ENCODE measurements around the gene SUGCT.

DNA sequence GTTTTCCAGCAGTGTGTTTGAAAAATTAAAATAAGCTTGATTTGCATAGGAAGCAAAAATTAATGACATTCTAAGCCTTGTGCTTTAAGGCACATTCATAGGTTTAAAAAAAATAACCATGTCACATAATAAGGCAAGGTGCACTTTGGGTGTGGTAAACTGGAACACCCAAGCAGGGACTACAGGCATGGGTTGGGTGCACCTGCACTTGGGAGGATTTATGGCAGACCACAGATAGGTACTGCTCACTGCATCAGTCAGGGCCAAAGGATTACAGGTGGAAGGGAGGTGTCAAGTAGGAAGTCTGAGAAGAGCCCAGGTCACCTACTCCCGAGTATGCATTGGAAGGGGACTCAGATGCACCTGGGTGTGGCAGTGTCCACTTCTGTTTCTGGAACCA, 753.7 kb downstream of the SUGCT start:
- TF ChIP-seq, protein P1, sequence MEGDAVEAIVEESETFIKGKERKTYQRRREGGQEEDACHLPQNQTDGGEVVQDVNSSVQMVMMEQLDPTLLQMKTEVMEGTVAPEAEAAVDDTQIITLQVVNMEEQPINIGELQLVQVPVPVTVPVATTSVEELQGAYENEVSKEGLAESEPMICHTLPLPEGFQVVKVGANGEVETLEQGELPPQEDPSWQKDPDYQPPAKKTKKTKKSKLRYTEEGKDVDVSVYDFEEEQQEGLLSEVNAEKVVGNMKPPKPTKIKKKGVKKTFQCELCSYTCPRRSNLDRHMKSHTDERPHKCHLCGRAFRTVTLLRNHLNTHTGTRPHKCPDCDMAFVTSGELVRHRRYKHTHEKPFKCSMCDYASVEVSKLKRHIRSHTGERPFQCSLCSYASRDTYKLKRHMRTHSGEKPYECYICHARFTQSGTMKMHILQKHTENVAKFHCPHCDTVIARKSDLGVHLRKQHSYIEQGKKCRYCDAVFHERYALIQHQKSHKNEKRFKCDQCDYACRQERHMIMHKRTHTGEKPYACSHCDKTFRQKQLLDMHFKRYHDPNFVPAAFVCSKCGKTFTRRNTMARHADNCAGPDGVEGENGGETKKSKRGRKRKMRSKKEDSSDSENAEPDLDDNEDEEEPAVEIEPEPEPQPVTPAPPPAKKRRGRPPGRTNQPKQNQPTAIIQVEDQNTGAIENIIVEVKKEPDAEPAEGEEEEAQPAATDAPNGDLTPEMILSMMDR (conservative IDR thresholded peaks at IDR 0.05): no peak
- no peak for TF ChIP-seq ZFX (IDR thresholded peaks at IDR 0.05)

Measured in C4-2B (cell line).